SH-SY5Y (cell line): Measurements from ENCODE around the gene CFAP299.

Source experiments
- GATA2 ChIP-seq: IDR thresholded peaks from 2 replicates; pipeline ENCODE4 v1.6.1; 2011; ENCODE audit warnings: mild to moderate bottlenecking, low read depth, low read length
- GATA3 ChIP-seq: IDR thresholded peaks from 2 replicates; pipeline ENCODE4 v1.6.1; 2011; ENCODE audit warnings: low read depth, mild to moderate bottlenecking, low read length, moderate library complexity

CFAP299 gene

DNA sequence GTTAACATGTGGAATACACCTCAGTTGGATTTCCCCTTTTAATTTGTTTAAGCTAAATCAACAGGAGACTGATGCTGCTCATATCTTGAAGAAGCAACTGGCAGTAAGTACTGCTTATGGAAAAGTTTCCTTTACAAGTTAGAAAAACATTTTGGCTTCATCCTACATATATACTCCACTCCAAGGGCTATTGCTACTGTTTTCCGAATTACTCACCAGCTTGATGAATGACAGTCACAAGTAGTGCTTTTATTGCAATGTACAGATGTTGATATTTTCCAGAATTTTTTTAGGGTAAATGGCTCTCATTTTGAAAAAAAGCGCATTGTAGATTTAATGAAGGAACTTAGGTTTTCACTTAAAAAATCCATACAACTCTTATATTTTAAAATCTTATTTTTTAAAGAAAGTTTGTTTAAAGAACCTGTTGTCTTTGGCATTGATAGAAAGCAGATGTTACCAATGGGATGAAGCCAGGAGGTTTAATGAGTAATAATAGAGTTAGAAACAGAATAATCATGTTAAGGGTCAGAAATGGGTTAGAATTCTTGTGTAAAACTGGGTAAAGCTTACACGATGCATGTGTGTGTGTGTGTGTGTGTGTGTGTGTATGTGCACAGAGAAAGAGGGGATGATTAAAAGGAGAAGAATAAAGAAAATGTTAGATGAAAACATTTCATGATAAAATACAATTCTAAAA, 272.9 kb downstream of the CFAP299 start:
- TF ChIP-seq GATA2 (no peak), GATA3 (no peak)

DNA sequence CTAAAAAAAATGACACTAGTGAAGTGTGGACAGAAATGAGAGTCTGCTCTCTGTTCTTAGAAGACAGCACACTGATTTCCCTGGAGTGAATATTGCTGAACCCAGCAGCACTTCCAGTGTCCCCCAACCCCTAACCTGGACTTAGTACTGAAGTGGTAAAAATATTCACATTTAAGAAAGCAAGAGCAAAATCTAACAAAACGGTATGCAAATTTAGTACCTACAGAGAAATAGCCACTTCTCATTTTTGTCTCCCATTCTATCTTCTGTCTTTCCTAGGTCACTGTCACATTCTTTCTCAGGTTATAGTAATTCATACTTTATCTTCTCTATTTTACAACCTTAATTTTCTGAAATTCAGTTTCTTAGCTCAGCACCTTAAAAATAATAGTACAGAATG, 274.7 kb downstream of the CFAP299 start:
- TF ChIP-seq GATA2 (no peak), GATA3 (no peak)

DNA sequence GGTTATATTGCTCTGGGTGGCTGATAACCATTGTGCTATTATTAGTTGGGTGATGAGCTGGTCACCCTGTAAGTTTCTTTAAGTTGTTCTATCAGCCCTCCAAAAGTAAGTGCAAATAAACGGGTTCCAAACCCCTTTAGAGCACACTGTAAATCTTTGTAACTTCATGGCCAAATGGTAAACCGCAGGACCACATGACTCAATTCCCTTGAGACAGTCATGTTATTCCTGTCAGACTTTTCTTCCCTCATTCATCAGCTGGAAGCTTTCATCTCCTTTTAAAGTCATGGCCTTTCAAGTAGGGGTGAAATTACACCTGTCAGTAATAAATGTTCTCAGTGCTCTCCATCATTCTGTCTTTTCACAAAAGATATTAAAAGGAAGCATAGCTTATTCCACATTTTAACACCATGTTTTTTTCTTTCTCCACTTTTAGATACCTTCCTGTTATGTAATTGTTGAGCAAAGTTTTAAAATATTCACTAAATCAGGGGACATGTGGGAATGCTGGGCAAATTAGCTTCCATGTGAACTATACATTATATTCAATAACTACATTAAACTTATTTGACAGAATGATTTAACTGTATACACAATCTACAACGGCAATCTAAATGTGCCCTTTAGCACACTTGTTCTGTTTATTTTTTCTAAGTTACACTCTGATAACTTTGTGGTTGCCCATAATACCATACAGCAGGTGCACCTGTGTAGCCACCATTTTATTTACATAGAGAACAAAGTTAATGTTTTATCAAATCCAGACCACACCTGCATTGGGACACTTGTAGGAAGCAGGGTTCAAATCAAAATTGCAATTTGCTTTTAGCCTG, 275.5 kb downstream of the CFAP299 start:
- TF ChIP-seq GATA3 (no peak), GATA2 (no peak)

DNA sequence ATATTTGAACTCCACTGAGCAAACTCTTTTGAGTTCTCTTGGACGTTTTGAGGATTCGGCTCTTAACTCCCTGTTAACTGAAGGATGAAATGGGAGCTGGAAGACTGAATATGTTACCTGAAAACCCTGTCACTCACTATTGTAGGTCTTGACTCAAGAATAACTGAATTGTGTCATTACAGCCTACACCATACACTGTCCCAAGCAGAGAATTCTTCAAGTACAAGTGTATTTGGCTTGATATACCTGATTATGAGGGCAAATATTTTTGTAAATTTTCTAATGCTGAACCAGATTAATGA, 276.1 kb downstream of the CFAP299 start:
- TF ChIP-seq GATA2, result no peak
- no peak for TF ChIP-seq GATA3

DNA sequence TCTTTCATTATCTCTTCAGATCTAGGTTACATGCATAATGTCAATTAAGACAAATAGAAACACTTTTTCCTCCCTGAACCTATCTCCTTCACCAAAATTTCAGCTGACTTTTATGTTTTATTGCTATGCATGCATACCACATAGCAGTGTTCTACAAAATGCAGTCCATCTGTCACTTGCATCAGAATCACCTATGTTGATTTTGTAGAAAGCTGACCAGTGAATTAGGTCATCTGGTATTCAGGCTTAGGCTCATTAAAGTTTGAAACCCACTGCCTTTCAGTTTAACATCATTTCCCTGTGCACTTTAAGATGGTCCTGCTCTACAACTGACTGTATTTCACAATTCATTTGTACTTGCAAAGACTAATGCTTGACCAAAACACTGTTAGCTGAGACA, 277.9 kb downstream of the CFAP299 start:
- TF ChIP-seq GATA3 (no peak), GATA2 (no peak)

DNA sequence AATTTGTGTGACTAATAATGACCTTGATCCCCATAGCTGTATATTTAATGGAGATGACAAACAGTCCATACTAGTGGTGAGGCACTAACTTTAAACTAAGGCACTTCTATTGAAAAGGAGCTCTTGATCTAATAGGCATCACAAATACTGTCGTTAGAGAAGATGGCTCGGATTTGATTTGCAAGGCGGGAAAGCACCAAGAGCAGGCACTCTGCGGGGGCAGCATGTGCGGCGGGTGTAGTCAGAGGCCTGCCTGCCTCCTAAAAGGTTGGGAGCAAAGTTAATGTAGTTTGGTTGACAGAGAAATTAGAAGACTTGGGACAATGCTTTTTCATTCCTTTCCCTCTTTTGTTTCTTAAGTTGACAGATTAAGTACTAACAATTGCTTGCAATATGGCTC, 278.8 kb downstream of the CFAP299 start:
- no peak for TF ChIP-seq GATA3
- TF ChIP-seq GATA2, result no peak

DNA sequence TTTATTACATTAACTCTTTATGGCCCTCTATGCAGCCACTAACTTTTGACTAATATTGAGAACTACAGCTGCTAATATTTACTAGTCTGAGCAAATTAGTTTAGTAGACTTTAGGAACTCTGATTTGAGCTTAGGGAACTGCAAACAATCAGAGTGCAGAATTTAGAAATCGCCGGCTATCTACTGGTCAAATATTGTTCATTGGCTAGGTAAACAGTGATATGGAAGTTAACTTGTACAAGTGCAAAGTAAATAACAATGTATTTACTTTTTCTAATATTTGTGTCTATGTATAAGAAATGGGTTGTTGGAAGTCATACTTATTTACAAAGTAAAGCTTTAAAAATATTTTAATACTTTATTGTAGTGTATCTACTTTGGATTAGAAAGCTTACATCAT, 279.6 kb downstream of the CFAP299 start:
- TF ChIP-seq GATA2, result no peak
- TF ChIP-seq GATA3, result no peak

DNA sequence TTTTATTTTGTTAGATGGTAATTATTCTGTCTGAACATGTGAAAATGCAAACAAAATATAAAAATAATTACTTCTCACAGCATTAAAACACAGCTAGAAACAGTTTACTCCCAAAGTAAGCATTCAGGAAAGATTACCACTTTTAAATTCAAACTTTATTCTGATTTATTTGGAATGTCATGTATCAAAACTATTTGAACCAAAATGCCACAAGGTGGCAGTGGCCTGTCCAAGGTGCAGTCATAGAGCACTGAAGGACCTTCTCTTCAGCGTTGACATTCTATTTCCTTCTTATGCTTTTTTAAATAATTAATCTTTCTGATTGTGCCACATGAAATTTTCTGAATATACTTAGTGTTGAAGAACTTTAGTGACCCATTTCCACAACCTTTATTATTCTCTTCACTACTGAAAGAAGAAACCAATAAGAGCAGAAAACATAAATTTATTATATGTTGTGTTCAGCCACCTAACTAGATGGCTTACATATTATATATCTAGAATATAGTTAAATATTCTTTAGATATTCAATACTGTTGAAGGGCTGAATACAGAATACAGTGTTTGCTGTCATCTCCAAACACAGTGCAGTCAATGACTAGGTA, 283.6 kb downstream of the CFAP299 start:
- TF ChIP-seq GATA2 (no peak), GATA3 (no peak)

DNA sequence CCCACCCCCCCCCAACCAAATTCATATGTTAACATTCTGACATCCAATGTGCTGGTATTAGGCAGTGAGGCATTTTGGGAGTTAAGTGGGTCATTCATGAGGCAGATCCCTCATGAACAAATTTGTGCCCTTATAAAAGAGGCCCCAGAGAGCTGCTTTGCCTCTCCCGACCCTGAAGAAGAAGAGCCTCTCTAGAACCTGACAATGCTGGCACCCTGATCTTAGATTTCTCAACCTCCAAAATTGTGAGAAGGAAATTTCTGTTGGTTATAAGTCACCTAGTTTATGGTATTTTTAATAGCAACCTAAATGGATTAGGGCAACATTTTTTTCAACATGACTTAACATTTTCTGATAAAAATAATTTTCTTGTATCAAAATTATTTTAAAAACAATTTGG, 296.3 kb downstream of the CFAP299 start:
- TF ChIP-seq GATA3 (no peak), GATA2 (no peak)

DNA sequence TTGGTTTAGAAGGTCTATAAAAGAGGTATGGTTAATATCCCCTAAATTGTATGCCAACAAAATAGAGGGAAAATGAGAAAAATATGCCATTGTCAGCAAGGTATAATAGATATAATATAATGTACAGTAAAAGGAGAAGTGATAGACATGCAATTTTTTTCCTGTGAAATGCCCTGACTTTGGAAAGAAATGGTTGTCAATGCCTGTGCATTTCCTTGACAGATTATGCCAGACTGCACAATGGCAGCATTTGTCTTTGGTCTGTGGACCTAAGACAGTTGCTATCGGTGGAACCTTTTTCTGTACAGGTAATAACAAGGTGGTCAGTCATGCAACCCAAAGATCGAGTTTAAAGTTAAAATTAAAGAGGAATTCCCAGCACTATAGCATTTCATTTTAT, 301.7 kb downstream of the CFAP299 start:
- TF ChIP-seq GATA2 (no peak), GATA3 (no peak)

DNA sequence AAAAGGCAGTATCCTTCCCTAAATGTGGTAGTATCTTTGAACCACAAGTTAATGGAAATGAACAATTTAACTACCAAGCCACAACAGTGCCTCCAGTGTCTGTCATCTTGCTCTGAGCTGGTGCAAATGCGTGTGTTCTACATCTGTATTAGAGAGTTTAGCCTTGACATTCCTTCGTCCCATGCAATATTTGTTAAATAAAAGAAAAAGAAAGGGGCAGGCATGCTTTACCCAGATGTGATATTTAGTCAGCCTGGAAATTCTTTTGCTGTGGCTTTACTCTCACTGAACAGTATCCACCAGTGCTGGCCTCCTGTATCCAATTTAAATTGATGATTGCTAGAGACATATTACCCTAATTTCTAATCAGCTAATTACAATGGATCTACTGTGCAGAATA, 310.5 kb downstream of the CFAP299 start:
- TF ChIP-seq GATA3 (no peak), GATA2 (no peak)

DNA sequence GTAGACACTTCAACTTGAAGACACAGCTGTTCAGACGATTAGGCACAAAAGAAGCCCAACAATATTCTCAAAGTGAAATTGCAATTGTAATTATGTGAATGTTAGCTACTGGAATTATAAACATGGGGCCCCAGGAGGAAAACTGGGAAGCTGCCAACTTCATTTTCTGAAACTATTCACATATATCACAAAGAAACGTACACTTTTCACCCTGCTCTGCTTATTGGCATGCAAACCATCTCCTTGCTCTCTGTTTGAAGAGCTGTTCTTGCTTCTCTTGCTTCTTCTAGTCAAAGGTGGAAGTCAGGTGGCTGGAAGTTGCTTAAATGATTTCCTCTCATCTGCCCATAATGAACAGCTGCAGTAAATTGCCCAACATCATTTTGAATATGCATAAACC, 320.1 kb downstream of the CFAP299 start:
- TF ChIP-seq GATA3 (no peak), GATA2 (no peak)

DNA sequence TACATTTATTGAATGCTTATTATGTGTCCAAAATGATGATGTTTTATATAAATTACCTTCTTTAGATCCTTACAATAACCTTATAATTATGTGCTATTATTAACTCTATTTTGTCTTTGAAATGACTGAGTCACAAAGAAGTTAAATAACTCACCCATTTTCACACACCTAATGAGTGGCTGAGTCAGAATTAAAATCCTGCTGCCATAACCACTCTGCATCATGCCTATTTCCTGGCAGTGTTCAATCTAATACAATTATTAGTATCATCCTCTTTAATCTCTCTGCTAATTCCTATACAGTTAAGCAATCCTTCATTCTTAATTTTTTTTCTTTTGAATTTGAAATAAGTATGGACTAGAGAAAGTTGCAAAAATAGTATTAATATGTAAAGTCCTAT, 342.9 kb downstream of the CFAP299 start:
- TF ChIP-seq GATA2, result no peak
- no peak for TF ChIP-seq GATA3

DNA sequence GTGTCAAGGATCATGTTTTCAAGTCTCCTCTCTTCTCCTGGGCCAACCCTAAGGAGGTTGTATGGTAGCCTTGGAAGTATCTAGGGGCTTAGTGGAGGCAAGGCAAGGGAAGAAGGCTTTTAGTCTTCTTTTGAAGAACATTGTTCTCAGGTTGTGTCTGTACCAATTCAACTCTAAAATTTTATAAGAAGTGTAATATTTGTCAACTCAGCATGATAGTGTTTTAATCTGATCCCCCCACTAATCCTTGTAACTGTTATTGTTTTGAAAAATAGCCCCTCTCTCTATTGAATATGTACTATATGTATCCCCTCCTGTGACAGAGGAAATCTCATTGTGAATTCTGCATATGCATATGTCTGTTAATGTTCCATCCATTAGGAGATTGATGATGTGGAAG, 345.4 kb downstream of the CFAP299 start:
- TF ChIP-seq GATA2, result no peak
- TF ChIP-seq GATA3, result no peak

DNA sequence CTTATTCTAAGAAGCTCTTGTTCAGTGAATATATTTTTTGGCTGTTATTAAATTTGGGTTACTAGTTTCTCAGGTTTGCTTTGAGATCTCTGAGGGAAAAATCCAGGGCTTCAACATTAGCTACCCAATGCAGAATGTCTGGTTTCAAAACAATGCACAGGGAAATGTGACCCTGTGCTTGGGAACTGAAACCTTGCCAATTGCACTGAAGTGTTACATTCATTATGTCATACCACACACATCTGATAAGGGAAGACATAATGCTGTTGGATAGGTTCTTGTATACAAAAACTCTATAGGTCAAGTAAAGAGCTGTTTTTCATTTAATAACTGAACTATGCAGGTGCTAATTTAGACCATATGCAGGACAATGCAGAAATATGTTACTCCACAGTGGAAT, 349.7 kb downstream of the CFAP299 start:
- TF ChIP-seq GATA2 (no peak), GATA3 (no peak)

DNA sequence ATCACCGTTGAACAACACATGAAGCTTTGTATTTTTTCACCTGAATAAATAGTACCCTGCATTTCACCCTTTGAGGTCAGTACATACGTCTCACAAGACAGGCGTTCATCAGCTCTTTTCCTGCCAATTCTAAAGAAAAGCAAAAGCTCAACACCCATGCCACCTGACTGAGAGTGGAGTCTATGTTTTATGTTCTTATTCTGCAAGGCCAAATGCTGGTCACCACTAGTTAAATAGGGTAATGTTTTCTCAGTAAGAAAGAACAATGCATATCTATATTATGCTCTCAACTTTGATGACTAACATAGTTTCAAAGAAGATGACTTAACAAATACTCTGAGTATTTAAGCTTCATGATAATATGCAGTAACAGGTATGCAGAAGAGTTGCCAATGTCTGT, 358.6 kb downstream of the CFAP299 start:
- TF ChIP-seq GATA3 (no peak), GATA2 (no peak)
